Spleen (tissue), 7 donors: ENCODE results near the gene DNAJA3.

ENCODE experiments used
- CTCF ChIP-seq, 11 experiments: fragments of 200-600 bp in 7 of 11; fragments of 450-650 bp in 4 of 11; sonication (generic) in 4 of 11; IDR thresholded peaks in 8 of 11; conservative IDR thresholded peaks in 3 of 11; 1 replicate in 7 of 11; 2 replicates in 4 of 11; pipeline versions ENCODE4 v1.4.0 to v1.8.0; 2016 to 2021; ENCODE audit warnings: antibody characterized with exemption in 11 of 11, inconsistent platforms in 4 of 11, mild to moderate bottlenecking in 1 of 11
- POLR2A ChIP-seq, 3 donors: fragments of 450-650 bp; IDR thresholded peaks; one replicate each; pipeline ENCODE4 v1.5.1; 2017; ENCODE audit warnings: antibody characterized with exemption in 3 of 3, mild to moderate bottlenecking in 1 of 3
- POLR2AphosphoS5 ChIP-seq, 3 donors: sonication (generic); formaldehyde crosslinking; IDR thresholded peaks; one replicate each; pipeline ENCODE4 v1.5.1; 2017; ENCODE audit warnings: antibody characterized with exemption in 3 of 3
- donor health status: DM: no; HTN: no; CAD: no; lungs with moderate emphysema.
- donor health status: DM: no; HTN: no; CAD: no.
- donor health status: DM: no; HTN: no; CAD: no.

- TF ChIP-seq CTCF (IDR thresholded peaks at IDR 0.05 in 8 of 11, conservative IDR thresholded peaks at IDR 0.05 in 3 of 11) (no peak), POLR2A (IDR thresholded peaks at IDR 0.05) (no peak), POLR2AphosphoS5 (IDR thresholded peaks at IDR 0.05) (no peak)
Measured at GRCh38 chr16:4495766-4496165, 70.1 kb downstream of the DNAJA3 start.
